ENCODE data around the gene LYSMD2. TPM values are rescaled to one million over a fixed set of nuclear protein-coding genes. Genes with fewer than 3 reads are reported as not detected.

The LYSMD2 gene
- total RNA-seq, 1 donor from 2014 or later = 18.2 TPM

GRCh38 chr15:51720201-51720995 lies 17.1 kb downstream of the LYSMD2 start:
- peak; percentile 23 for DNase-seq (ENCODE audit: low spot score)

DNA sequence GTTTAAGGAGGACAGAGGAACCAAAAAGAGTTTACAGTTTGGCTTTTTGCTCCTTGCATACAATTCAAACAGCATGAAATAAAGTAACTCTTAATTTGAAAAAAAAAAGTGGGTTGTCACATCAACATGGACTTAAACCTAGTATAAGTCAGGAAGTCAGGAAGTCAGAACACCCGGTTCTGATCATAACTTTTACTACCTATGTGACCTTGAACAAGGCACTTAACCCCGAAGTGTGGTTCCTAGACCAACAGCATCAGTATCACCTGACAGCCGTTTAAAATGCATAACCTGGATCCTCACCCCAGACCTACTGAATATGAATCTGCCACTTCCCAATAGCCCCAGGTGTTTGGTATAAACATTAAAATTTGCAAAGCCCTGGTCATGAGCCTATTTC lies 18.7 kb downstream of the LYSMD2 start:
- no peak for DNase-seq (ENCODE audit: low spot score)

DNA sequence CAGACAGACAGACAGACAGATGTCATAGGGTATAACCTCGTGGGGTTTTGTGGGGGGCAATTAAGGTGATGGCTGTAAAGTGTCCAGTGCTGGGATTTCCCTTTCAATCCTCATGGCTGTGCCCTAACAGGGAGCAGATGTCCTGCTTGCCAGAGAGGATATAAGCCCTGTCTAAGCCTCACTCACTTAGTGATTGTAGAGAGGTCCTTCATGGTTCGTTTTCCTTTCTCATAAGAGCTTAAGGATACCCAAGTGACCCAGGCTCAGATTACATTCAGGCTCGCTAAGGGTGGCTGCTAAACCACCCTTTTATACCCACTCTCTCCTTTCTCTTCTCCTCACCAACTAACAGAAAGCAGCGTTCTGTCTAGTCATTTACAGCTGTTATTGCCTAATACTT lies 19.2 kb downstream of the LYSMD2 start:
- DNase-seq (ENCODE audit: low spot score) = no peak

- DNase-seq (ENCODE audit: low spot score) = no peak
These were observed 22.5 kb downstream of the LYSMD2 start for GRCh38 chr15:51714911-51715310.

- no peak for DNase-seq (ENCODE audit: low spot score)
These were observed 23.3 kb downstream of the LYSMD2 start for GRCh38 chr15:51714162-51714561.

GRCh38 chr15:51709031-51709430 lies 28.4 kb downstream of the LYSMD2 start:
- no peak for DNase-seq (ENCODE audit: low spot score)

DNA sequence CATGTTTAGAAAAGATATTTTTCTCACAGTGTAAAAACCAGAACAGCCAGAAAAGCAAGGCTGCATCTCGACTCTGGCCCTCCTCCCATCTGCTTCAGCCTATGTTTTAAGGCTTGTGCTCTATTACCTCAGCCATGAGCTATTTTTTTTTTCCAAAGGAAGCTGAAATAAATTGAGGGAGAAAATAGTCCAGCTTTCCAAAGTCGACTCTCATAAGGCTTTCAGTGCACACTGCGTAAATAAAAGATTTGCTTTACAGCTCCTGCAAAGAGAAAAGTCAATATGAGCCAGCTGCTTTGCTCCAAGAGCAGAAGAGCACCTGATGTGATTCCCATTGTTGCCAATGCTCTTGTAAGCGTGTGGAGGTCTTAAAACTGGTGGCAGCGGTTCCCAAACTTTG lies 29.4 kb downstream of the LYSMD2 start:
- DNase-seq (ENCODE audit: low spot score) = no peak

- DNase-seq (ENCODE audit: low spot score) = no peak
These were observed 30.4 kb downstream of the LYSMD2 start for GRCh38 chr15:51706926-51707608.

- DNase-seq (ENCODE audit: low spot score) = no peak
These were observed 31.2 kb downstream of the LYSMD2 start for GRCh38 chr15:51706291-51706690.

GRCh38 chr15:51702710-51703109 lies 34.7 kb downstream of the LYSMD2 start:
- DNase-seq (ENCODE audit: low spot score) = no peak

GRCh38 chr15:51699373-51699772 lies 38.1 kb downstream of the LYSMD2 start:
- no peak for DNase-seq (ENCODE audit: low spot score)

DNA sequence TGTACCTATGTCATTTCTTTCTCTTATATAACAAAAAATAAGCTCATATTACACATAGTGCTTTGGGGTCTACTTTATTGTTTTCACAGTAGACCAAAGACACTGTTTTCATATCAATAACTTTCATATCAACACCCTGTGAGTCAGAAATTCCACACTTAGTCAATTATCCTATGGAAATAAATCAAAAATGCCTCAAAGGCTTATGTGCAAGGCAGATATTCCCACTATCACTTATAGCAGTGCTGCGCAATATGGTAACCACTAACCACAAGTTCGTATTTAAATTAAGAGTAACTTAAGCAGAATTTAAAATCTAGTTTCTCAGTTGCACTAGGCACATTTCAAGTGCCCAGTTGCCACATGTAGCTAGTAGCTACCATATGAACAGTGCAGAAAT lies 40.3 kb downstream of the LYSMD2 start:
- no peak for DNase-seq (ENCODE audit: low spot score)

DNA sequence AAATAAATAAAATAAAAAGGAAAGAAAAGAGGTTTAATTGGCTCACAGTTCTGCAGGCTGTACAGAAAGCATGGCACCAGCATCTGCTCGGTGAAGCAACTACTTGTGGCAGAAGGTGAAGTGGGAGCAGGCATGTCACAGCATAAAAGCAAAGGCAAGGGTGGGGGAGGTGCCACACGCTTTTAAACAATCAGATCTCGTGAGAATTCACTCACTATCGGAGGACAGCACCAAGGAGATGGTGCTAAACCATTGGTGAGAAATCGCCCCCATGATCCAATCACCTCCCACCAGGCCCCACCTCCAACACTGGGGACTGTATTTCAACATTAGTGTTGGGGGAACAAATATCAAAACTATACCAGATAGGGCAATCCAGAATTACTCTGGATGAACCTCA lies 40.9 kb downstream of the LYSMD2 start:
- no peak for DNase-seq (ENCODE audit: low spot score)

DNA sequence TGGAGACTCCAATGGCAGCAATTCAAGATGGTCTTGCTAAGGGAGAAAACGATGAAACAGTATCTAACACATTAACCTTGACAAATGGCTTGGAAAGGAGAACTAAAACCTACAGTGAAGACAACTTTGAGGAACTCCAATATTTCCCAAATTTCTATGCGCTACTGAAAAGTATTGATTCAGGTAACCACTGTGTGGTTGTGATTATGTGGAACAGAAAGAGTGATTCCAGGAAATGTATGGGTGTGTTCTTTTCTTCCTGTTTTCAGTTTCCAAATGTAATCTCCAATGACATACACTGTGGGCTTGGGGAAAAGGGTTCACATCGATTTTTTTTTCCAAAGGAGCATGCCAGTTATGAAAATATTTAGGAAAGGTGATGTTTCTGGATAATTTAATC lies 45.3 kb downstream of the LYSMD2 start:
- no peak for DNase-seq (ENCODE audit: low spot score)

DNA sequence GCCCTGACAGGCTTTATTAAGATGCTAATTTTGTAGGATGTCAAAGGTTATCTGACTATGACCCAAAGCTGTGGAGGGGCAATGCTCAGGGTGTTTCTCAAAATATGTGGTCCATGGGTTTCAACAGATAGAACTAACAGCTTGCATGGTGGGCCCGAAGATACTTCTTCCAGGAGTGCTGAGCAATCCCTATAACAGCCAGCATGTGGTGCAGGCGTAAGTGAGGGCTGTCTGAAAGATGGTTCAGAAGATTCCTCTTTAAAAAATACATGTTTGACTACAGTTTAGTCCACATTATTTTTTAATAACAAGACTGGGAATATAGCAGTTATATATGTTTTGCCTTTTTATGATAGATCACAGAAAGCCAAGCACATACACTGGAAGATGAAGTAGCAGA lies 48.6 kb downstream of the LYSMD2 start:
- no peak for DNase-seq (ENCODE audit: low spot score)

DNA sequence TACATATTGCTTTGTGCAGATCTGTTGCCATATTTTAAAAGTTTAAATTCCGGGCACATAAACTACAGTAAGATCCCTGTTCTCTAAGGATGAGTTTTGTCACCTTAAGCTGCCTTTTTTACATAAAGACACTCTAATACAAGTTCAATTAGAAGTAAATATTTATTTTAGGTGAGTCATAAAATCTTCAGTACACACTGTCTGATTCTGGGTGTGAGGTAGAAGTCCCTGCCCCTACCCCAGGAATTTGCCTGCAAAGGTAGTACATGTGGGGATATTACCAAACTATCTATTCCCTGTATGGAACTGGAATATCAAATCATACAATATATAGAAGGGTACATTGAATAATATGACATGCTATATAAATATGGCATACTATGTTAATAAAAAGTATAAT lies 49.9 kb downstream of the LYSMD2 start:
- no peak for DNase-seq (ENCODE audit: low spot score)

- peak; percentile 83 for DNase-seq (ENCODE audit: low spot score)
These were observed 56.0 kb downstream of the LYSMD2 start, which contains the start of gene SCG3 for GRCh38 chr15:51681303-51681963. TSS of gene SCG3 (plus strand) at chr15:51681503. CDS start at chr15:51681756, 253 bp downstream.

GRCh38 chr15:51680321-51680720 lies 57.1 kb downstream of the LYSMD2 start:
- DNase-seq (ENCODE audit: low spot score) = no peak

DNA sequence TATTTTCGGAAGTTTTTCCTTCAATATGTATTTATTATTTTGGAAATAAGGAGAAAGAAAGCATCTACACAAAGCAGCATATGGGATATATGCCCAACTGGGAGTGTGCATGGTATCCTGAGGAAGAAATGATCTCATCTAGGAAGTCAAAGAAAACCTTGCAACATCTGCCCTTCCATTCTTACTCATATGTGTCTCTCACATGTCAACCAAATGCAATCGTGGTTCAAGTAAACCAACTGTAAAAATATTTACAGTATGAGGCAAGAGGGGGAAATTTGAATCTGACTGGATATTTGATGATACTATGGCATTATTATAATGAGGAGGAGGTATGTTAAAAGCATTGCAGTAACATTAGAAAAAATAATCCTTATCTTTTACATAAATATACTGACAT lies 59.4 kb downstream of the LYSMD2 start:
- DNase-seq (ENCODE audit: low spot score) = no peak

DNA sequence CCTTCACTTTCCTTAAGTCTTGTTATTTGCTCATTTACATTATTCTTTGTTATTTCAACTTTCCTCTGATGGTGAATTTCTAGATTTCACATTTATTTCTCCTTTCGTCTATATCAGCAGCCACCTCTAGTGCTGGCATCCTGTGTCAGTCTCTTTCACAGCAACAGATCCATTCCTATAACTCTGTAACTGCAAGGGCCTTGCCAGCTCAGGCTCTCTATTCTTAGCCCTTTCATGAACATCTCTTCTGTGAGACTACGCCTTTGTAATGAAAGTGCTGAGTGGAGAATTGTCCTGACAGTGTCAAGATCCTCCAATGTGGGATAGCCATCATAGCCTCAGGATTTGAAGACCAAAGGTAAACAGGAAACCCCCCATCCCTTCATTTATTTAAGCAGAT lies 60.0 kb downstream of the LYSMD2 start:
- DNase-seq (ENCODE audit: low spot score) = no peak

- no peak for DNase-seq (ENCODE audit: low spot score)
These were observed 60.4 kb downstream of the LYSMD2 start for GRCh38 chr15:51677021-51677420.

DNA sequence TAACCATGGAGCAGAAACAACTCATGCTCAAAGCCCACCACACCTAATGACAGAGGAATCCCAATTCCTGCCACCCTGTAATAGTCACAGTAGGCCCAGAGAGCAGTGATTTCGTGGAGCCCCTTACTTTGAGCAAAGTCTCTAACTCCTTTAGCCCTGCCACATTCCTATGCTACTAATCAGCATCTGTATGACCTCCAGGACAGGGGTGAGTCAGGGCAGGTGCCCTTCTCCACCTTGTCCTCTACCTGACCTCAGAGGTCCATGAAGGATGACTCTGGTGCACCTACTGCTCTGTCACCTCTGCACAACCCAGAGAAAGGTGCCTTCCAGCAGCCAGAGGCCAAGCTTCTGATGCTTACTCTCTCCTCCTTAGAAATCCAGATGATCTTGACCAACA lies 62.2 kb downstream of the LYSMD2 start:
- no peak for DNase-seq (ENCODE audit: low spot score)
